ENCODE measurements around the gene SPINK6. TPM values are rescaled to one million over a fixed set of nuclear protein-coding genes. Genes with fewer than 3 reads are reported as not detected.

Gene SPINK6
- total and polyA plus RNA-seq, 12 donors, result 0.33 to 0.54 TPM; not detected in 10

DNA sequence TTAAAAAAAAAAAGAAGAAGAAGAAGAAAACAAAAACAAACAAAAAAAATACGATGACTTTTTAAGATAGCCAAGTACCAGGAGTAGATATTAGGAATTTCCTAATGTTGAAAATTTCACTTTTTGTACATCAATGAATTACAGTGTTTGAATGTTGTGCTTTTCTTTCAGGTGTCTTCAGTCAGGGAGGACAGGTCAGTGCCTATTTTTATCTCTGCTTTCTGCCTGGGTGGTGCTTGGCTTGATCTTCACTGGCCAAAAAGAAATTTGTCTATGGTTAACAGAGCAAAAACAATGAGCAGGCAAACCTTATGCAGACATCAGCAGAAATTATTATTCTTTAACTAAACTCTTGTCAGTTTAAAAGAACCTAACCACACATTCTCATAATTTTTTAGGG is 3.0 kb downstream of the SPINK6 start:
- Histone ChIP-seq H3K36me3 (replicated peaks in 1 of 2) (no peaks in the 10 kb centered on the region), H3K27me3 (no peaks in the 10 kb centered on the region), H3K4me1 (replicated peaks in 1 of 2) (peaks cover 0 to 11% of the 10 kb centered on the region in 2 donors), H3K27ac (peak overlapping the region in 1 of 5 donors; percentile 19), H3K9me3 (replicated peaks in 1 of 3) (no peaks in the 10 kb centered on the region), H3K4me3 (no peak overlapping the region)
- intact Hi-C loops (cut with DNase I), result no loop called here
- 9 to 34% (median 27%) methylated on average over 1 of the region's 1 CpG for WGBS, 4 donors
- DNase-seq, result no peak
- no peak for TF ChIP-seq POLR2A (IDR thresholded peaks at IDR 0.05)
- TF ChIP-seq, protein P1, sequence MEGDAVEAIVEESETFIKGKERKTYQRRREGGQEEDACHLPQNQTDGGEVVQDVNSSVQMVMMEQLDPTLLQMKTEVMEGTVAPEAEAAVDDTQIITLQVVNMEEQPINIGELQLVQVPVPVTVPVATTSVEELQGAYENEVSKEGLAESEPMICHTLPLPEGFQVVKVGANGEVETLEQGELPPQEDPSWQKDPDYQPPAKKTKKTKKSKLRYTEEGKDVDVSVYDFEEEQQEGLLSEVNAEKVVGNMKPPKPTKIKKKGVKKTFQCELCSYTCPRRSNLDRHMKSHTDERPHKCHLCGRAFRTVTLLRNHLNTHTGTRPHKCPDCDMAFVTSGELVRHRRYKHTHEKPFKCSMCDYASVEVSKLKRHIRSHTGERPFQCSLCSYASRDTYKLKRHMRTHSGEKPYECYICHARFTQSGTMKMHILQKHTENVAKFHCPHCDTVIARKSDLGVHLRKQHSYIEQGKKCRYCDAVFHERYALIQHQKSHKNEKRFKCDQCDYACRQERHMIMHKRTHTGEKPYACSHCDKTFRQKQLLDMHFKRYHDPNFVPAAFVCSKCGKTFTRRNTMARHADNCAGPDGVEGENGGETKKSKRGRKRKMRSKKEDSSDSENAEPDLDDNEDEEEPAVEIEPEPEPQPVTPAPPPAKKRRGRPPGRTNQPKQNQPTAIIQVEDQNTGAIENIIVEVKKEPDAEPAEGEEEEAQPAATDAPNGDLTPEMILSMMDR (IDR thresholded peaks at IDR 0.05), result no peak

DNA sequence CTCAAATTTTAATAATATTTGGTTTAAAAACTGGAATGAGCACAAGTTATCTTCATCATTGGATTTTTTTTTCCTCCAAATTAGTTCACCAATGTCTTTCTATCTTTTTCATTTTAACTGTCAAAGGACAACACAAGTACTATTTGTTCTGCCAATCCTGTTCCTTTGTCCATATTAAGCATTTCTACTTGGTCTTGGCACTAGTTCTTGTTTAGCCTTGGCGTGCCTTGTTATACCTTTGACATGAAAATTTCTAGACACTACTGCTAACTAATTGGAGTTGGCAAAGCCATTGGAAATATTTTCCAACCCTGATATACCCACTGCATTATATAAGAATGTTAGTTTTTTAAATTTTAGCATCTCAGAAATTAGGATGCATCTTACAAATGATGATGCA is 3.8 kb downstream of the SPINK6 start:
- TF ChIP-seq, protein P1 (IDR thresholded peaks at IDR 0.05), result no peak
- no peak for TF ChIP-seq POLR2A (IDR thresholded peaks at IDR 0.05)
- no peaks in the 10 kb centered on the region for H3K27me3 ChIP-seq
- intact Hi-C loops (cut with DNase I), result no loop called here

DNA sequence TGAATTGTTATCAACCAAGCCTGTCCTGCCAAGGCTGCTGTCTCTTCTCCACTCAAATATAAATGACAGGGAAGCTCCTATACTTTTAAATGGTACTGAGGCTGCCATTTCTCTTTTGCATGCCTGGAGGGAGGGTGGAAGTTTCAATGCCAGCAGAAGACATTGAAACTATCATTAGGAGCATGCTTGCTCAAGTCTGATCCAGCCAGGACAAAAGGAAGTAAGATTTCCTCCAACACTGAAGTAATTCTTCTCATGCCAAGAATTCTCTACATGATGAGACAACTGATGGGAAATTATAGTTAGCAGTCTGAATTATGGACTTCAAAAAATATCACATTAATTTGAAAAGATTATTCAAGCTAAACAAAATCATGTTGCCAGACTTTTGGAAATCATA is 5.4 kb downstream of the SPINK6 start:
- no peaks in the 10 kb centered on the region for H3K36me3 ChIP-seq (replicated peaks in 1 of 2)
- no peaks in the 10 kb centered on the region for H3K9me3 ChIP-seq (replicated peaks in 1 of 3)
- H3K27ac ChIP-seq, result no peak overlapping the region
- H3K27me3 ChIP-seq, result no peaks in the 10 kb centered on the region
- intact Hi-C loops (cut with DNase I), result no loop called here
- TF ChIP-seq POLR2A (IDR thresholded peaks at IDR 0.05), result no peak
- TF ChIP-seq, protein P1 (IDR thresholded peaks at IDR 0.05), result no peak
- H3K4me1 ChIP-seq (replicated peaks in 1 of 2), result peaks cover 0 to 11% of the 10 kb centered on the region in 2 donors
- no peak for DNase-seq
- H3K4me3 ChIP-seq, result no peak overlapping the region

More for the DNA sequence above, 3.8 kb downstream of the SPINK6 start:
- Histone ChIP-seq H3K4me3 (no peak overlapping the region), H3K9me3 (replicated peaks in 1 of 3) (no peaks in the 10 kb centered on the region), H3K27ac (no peak overlapping the region), H3K36me3 (replicated peaks in 1 of 2) (no peaks in the 10 kb centered on the region), H3K4me1 (replicated peaks in 1 of 2) (peaks cover 0 to 11% of the 10 kb centered on the region in 2 donors)
- 44 to 74% (median 60%) methylated on average over 1 of the region's 1 CpG for WGBS, 4 donors
- DNase-seq, result no peak

DNA sequence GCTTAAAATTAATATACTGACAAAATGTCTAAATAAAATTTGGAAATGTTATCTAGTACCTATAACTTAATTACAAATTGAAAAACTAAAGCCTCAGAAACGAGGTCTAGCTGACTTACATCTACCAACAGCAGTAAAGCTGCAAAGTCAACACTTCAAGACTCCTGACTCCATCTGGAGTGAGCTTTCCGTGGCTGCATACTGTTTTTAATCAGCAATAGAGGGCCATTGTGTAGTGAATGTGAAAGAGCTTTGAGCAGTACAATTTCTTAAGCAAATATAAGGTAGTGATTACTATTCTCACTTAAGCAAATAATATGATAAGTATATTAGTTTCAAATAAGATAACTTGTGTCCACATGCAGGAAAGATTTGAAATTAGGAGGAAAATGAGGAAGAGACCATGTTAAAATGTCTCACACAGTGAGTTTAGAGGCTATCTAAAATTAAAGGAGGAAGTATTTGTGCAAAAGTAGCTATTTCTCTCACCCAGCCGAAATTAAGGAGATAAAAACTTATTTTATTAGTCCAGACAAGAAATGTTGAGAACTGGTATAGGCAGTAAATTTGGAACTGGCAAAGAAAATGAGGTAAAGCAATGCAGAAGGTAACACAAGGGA is 6.4 kb downstream of the SPINK6 start:
- H3K4me3 ChIP-seq, result no peak overlapping the region
- intact Hi-C loops (cut with DNase I), result no loop called here
- 58 to 63% (median 59%) methylated on average over 3 of the region's 3 CpGs for WGBS, 4 donors

More for the DNA sequence above, 6.4 kb downstream of the SPINK6 start:
- H3K4me1 ChIP-seq (replicated peaks in 1 of 2), result peaks cover 0 to 11% of the 10 kb centered on the region in 2 donors
- H3K9me3 ChIP-seq (replicated peaks in 1 of 3), result no peaks in the 10 kb centered on the region
- TF ChIP-seq POLR2A (IDR thresholded peaks at IDR 0.05), result no peak
- TF ChIP-seq, protein P1 (IDR thresholded peaks at IDR 0.05), result no peak
- H3K36me3 ChIP-seq (replicated peaks in 1 of 2), result no peaks in the 10 kb centered on the region
- peak overlapping the region in 1 of 5 donors; percentile 4 for H3K27ac ChIP-seq
- DNase-seq, result no peak
- no peaks in the 10 kb centered on the region for H3K27me3 ChIP-seq

Measured in adrenal gland (tissue), 12 donors.